SW 1271 (cell line): ENCODE measurements around the gene MYL6B.

Source experiments
- DNase-seq, 2 experiments: peaks; one replicate each; lab custom pipeline; 2025; lab: John Stamatoyannopoulos, UW

The MYL6B gene

DNA sequence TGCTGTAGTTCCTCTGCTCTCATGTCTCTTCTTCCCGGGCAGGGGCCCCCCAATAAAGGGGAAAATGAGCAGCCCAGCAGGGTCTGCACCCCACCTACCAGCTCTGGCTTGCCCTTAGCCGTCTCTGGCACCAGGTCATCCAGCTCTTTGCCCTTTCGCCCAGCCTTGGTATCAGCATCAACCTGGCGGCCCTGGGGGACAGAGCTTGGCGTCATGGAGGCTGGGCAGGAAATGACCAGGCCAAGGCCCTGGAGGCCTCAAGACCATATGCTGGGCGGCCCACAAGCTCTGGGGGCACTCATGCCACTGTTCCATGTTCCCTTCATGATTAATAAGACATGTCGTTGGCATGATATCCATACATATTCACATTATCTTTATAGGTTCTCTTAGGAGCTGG lies 20.5 kb downstream of the MYL6B start:
- DNase-seq, result no peak

DNA sequence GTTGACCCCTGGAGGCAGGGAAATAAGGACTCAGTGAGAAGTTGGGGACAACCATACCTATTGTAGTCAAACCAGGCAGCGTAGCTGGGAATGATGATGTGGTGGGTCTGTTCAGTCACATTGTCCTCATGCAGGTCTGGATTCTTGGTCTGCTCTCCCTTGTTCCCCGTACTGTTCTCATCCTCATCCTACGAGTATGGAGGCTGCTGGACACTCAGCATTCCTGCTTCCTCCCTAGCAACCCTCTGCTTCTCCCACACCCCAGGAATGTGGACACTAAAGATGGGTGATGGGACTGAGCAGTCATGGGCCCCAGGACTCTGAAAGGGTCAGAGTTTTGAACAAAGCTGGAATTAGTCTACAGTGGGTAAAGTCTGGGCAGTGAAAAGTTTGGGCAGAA lies 26.0 kb downstream of the MYL6B start:
- DNase-seq, result no peak

DNA sequence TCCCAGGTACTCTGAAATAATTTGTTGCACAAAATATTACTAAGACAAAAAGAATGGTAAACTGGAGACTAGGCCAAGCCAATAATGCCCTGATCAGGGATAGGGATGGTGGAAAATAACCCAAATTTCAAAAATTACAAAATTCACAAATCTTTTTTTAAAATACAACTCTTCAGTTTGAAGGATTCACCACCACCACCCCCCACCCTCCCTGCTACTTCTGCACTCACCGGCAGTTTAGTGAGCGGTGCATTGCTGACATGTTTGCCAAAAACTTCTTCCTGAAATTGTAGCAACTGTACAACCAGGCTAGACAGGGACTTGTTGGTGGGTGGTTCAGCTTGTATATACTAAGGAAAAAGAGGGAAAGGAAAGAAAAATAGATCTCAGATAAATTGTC lies 34.6 kb downstream of the MYL6B start:
- no peak for DNase-seq

DNA sequence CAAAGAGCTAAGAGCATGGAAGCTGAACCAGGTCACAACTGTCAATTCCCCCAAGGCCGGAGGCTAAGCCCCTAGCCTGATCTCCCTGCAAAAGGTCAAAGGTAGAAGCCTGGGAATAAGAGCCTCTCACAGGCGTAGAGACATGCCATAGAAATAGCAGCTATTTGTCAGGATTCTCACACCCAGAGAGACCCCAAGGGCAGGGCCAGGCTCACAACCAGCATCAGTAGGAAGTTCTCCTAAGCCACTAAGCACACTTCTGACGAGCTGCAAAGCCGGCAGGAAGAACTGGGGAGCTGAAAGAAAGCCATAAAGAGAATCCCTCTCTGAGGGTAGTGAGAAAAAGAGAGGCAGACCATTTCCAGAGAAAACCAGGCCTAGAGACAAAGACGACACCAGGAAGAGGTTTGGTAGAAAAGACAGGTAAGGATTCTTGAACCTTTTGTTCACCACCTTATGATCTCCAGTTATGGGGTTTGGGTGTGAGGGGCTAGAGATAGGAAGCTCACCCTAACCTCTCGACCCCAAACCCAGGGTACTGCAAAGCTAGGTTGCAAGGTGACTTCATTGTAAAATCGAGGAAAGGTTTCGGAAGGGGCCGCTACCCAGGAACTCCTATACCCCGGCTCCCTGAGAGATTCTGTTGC lies 35.9 kb downstream of the MYL6B start:
- DNase-seq, result no peak

DNA sequence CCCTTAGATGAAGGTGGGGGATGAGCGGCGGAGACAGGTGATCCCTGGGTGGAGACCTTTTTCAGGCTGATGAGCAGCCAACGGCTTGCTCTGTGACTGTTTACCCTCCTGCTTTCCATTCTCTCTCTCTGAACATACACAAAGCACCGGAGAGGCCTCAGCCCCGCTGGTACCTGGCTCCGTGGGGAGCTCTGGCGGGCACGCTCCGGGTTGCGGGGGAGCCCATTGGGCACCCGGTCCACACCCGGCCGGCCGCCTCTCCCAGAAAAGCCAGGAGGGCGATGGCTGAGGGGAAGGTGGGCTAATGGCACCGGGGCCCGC lies 36.4 kb downstream of the MYL6B start:
- DNase-seq, result no peak

DNA sequence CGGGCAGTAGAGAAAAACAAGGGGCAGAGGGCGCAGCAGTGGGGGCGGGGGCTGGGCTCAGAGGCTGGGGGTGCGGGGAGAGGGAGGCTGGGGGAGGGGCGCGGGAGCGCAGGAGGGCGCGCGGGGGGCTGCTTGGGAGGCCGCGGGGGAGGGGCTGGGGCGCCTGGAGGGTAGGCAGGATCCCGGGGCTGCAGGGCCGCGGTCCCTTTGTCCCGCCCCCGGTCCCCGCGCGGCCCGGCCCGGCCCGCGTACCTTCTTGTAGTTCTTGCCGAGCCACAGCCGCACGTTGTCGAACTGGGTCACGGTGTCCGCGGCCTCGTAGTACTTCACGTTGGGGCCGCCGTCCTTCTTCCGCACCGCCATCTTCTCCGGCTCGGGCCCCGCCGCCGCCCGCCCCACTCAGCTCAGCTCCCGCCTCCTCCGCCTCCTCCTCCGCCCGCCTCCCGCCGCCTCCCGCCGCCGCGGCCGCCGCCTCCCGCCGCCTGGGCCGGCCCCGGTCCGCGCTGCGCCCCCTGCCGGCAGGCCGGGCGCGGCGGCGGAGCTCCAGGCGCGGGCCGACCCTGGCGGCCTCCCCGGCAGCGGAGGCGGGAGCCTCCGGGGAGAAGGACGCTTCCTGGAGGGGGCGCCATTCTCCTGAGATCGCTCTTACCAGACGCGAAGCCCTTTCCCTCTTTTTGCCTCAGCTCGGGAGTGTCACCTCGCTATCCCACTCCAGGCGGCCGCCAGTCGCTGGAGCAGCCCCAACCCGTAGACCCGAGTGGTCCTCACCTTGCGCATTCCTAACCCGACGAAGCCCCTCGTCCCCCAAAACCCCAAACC lies 36.9 kb downstream of the MYL6B start, which contains the start of gene SMARCC2:
Gene SMARCC2, minus strand, starts transcription at position 385 of the 819 bp plus-strand sequence. Its CDS starts 22 bp downstream, at position 363.
- DNase-seq, result peak; percentile 65 to 82

DNA sequence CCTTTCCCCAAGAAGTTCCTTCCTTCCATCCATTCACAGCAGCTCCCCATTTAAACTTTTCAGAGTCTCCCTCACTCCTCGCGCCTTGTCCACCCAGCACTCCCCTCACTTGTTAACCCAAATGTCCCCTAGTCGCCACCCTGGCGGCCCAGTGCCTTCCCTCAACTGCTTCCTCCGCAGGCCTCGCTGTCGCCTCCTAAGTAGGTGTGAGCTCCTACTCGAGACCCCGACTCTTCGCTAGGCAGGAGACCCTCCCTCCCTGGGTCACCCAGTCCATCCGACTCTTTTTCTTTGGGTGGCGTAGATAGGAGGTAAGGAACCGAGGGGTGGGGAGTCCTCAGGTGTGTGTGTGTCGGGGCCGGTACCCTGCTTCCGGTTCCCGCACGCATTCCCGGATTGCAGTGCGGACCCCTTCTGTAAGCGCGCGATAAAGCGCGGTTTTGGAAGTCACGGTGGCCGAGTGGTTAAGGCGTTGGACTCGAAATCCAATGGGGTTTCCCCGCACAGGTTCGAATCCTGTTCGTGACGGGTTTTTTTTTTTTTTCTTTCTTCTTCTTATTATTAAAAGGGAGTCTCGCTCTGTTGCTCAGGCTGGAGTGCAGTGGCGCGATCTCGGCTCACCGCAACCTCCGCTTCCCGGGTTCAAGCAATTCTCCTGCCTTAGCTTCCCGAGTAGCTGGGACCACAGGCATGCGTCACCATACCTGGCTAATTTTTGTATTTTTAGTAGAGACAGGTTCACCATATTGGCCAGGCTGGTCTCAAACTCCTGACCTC lies 37.7 kb downstream of the MYL6B start:
- DNase-seq, result peak; percentile 66 to 69

DNA sequence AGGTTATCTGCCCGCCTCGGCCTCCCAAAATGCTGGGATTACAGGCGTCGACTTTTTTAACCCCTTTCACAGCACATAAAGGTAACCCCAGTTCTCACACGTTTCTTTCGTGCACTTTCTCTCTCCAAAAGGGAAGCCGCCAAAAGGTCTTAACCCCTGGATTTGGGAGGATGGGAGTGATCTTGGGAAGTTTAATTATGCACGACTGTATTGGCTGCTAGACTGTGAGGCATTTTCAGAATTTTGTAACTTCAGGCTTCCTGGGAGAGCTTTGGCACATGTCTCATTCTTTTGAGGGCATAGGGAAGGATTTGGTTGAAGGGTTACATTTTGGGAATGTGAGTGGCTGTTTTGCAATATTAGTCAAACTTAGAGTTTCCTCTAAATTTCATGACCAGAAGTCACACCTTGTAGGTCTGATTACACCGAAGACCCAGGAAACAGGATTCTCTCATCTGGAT lies 38.3 kb downstream of the MYL6B start:
- no peak for DNase-seq

DNA sequence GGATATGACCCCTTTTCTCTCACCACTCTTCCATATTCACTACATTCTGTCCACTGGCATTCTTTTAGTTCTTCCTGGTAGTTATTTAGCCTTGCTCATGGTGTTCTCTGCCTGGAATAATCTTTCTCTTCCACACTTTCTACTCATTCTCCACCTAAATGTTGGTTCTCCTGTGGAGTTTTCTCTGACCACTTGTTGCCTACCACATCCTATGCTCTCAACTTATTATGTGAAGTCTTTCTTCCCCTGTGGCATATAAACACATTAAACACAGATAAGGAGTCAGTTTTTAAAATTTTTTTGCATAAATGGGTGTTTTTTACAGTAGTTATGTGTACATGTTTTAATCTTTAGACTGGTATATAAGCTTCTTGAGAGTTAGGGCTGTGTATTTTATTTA lies 40.2 kb downstream of the MYL6B start:
- no peak for DNase-seq

DNA sequence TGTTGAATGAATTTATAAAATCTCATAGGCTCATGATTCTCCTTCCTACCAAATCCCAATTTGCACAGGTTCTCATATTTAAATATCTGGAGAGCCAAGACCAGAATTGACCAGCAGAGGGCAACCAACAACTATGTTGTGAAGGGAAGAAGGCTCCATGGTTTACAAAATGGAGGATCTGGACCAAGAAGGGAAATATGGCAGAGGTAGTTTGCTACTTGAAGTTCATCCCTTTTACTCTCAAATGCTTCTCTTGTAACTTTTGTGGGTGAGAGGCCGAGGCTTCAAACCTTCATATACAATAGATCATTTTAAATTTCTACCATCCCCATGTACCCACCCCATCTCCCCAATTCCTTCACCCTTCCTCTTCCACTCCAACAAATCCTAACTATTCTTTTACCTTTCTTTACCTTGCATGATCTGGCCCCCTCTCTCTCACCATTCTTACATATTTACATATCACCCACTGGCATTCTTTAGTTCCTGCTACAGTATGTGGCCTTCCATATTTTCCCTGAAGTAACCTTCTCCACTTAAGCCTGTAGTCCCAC lies 40.7 kb downstream of the MYL6B start:
- peak; percentile 56 to 85 for DNase-seq

DNA sequence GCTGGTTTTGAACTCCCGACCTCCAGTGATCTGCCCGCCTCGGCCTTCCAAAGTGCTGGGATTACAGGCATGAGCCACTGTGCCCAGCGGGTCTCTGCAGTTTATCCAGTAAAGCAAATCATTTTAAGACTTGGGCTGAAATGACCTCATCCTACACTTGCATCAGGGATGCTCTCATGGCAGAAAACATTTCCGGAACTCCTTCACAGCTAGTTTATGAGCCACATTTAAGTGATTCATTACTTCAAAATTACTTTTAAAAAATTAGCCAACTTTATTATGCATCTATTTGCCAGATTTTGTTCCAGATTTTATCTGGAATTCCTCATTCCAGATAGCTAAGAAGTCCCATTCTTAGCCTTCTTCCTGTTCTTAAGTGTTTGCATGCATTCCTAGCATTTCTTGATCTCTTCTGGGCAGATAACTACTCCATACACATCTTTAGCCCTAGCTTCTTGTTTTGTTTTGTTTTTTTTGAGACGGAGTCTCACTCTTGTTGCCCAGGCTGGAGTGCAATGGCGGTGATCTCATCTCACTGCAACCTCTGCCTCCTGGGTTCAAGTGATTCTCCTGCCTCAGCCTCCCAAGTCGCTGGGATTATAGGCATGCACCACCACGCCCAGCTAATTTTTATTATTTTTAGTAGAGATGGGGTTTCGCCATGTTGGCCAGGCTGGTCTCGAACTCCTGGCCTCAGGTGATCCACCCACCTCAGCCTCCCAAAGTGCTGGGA lies 44.6 kb downstream of the MYL6B start:
- peak in 1 of 2 experiments; percentile 72 for DNase-seq

DNA sequence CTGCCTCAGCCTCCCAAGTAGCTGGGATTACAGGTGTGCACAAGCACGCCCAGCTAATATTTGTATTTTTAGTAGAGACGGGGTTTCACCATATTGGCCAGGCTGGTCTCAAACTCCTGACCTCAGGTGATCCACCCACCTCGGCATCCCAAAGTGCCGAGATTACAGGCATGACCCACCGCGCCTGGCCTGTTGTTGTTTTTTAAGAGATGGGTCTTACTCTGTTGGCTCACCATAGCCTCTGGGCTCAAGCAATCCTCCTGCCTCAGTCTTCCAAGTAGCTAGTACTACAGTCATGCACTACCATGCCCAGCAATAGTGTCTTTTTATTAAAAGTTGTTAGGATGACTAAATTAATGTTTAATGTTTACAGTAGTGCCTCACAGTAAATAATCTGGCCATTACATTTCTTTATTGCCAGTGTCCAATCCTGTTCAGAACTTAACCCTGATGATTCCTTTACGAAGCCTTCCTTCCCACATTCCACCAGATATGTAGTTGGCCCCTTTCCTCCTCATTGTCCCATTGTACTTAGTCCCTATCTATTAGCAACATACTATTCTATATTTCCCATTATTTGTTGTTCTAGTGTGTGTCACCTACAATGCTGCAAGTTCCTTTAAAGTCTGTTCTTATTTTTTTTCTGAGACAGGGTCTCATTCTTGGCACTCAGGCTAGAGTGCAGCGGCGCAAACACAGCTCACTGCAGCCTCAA lies 45.7 kb downstream of the MYL6B start:
- DNase-seq, result no peak

DNA sequence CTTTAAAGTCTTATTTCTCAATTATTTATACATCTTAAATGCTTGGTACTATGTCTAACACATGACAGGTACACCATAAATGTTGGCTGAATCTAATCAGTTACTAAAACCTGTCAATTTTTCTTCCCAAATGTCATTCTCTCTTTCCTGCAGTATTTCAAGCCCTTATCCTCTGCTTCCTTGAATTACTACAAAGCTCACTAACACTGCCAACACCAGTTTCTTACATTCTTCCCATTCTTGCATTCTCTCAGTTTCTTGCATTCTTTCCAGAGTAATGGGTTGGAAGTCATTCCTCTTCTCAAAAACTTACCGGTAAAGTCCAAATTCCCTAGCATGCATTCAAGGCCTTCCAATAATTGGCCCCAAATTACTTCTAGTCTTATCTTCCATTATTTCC lies 46.4 kb downstream of the MYL6B start:
- DNase-seq, result no peak

DNA sequence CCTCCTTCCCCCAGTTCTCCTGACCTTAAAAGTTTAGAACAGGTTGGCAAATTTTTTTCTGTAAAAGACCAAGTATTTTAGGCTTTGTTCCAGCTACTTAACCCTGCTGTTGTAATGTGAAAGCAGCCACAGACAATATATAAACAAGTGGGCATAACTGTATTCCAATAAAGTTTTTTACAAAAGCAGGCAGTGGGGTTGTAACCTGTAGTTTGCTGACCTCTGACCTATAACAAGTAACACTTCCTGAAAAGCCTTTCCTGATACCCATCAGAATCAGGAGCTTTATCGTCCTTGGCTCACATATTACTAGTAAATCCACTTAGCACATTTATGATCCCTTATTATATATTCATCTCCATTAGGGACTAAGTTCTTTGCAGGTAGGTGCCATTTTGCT lies 50.0 kb downstream of the MYL6B start:
- DNase-seq, result no peak

DNA sequence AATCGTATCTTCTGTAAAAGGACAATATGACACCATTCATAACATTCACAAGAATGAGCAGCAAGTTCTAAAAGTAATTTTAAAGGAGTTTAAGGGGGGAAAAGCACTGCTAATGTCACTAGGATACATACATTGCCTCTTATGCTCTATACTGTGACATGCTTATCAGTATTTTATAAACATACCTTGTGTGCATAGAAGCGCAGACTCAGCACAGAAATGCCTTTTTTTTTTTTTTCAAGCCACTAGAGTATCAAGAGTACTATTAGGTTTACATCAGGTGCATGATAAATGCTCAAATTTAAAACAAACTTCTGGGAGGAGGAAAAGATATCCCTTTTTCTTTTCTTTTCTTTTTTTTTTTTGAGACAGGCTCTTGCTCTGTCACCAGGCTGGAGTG lies 50.5 kb downstream of the MYL6B start:
- DNase-seq, result no peak

DNA sequence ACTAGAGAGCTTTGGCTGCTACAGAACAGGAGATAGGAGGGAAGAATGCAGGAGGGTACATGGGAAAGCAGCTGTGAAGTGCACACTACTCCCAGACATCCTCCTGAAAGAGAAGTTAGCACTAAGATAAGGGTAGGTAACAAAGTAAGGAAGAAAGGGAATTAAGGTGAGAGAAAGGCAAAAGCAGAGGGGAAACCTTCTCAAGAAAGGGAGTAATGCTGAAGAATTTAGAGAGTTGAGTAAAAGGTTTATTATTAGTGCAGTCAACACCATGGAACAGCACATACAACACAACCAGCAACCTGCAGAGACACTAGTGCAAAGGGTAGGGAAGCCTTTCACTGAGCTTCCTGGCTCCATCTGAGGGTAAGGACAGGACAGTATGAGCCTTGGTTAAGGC lies 51.9 kb downstream of the MYL6B start:
- DNase-seq, result no peak

DNA sequence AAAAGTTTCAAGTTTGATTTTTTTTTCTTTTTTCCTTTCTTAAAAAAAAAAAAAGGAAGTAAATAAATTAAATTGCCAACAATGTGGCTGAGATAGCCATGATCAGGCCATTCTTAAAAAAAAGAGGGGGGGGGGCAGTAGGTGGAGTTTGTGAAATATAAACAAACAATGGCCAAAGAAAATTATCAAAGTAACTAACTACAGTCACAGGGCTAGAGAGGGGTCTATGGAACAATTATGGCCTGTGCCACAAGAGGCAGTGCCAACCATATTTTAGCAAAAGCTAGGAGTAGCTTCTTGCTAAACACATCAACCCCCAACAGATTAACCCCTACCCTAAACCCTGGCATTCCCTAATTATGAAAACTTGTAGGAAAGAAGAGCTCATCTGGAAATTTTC lies 53.1 kb downstream of the MYL6B start:
- DNase-seq, result peak in 1 of 2 experiments; percentile 24

DNA sequence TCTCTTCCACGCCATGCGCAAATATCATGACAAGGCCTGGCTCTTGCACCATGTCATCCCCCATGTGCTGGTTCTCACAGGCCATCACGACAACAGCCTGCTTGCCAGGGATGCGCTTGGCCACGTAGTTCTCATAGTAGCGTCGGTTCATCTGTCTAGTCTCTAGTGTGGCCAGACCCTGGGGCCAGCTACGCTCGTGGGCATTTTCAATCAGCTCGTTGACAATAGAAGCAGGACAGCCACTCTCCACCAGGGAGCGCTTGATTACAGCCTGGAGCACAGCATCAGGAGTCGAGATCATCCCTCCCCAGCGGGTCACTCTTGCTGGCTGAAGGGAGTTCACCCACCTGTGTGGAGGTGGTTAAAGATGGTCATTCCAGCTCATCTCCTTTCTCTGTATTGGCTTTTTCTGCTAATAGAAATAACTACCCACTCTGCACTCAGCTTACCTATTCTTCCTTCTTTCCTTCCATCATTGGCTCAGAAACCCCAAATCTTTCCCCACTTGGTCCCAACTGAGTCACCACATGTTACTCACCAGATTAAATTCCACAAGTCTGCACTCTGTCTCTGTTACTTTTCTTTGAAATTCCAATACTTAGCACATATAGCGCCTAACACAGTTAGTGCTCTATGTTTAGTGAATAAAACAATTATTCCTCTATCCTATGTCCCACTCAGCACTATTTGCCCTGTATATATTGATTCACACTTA lies 54.2 kb downstream of the MYL6B start:
- peak in 1 of 2 experiments; percentile 27 for DNase-seq
